ENCODE data around the gene STUM.
"Not testable (repeated sequence)": the region's sequence is repeated elsewhere in the genome, so short reads cannot be mapped to it uniquely, and the experiment has no call there.

The STUM gene

GRCh38 chr1:226638001-226638601 lies 89.5 kb downstream of the STUM start:
- DNase-seq (ENCODE audit: low read depth): no peak
- no peak for TF ChIP-seq CTCF (IDR thresholded peaks at IDR 0.05; ENCODE audit: low read length, missing control alignments)
- no peak overlapping the region for H3K4me3 ChIP-seq (replicated peaks; ENCODE audit: low read depth, low read length)

- DNase-seq (ENCODE audit: low read depth): no peak
- no peak for TF ChIP-seq CTCF (IDR thresholded peaks at IDR 0.05; ENCODE audit: low read length, missing control alignments)
- H3K4me3 ChIP-seq (replicated peaks; ENCODE audit: low read depth, low read length): no peak overlapping the region
Measured at GRCh38 chr1:226638608-226639007, 90.0 kb downstream of the STUM start.

- not testable (repeated sequence) for DNase-seq (ENCODE audit: low read depth); H3K4me3 ChIP-seq (replicated peaks; ENCODE audit: low read depth, low read length)
Measured at GRCh38 chr1:226639206-226639605, 90.6 kb downstream of the STUM start.

GRCh38 chr1:226639631-226640061 lies 91.1 kb downstream of the STUM start:
- no peak for TF ChIP-seq CTCF (IDR thresholded peaks at IDR 0.05; ENCODE audit: low read length, missing control alignments)
- H3K4me3 ChIP-seq (replicated peaks; ENCODE audit: low read depth, low read length): no peak overlapping the region
- DNase-seq (ENCODE audit: low read depth): no peak

GRCh38 chr1:226640321-226641136 lies 92.0 kb downstream of the STUM start:
- H3K4me3 ChIP-seq (replicated peaks; ENCODE audit: low read depth, low read length): no peak overlapping the region
- no peak for TF ChIP-seq CTCF (IDR thresholded peaks at IDR 0.05; ENCODE audit: low read length, missing control alignments)
- no peak for DNase-seq (ENCODE audit: low read depth)

GRCh38 chr1:226641671-226642231 lies 93.2 kb downstream of the STUM start:
- no peak overlapping the region for H3K4me3 ChIP-seq (replicated peaks; ENCODE audit: low read depth, low read length)

More at GRCh38 chr1:226641671-226642231, 93.2 kb downstream of the STUM start:
- DNase-seq (ENCODE audit: low read depth): no peak
- TF ChIP-seq CTCF (IDR thresholded peaks at IDR 0.05; ENCODE audit: low read length, missing control alignments): no peak

Measured in fibroblast of pulmonary artery (primary cell).